Measurements from ENCODE around the gene OSBPL7. TPM values are rescaled to one million over a fixed set of nuclear protein-coding genes. Genes with fewer than 3 reads are reported as not detected.

OSBPL7 gene
- total and polyA plus RNA-seq, 2 of the 13 experiments (the other 11 are each of a cell fraction or from before 2014, with no cell fraction given) = 4.7 to 6.6 TPM

DNA sequence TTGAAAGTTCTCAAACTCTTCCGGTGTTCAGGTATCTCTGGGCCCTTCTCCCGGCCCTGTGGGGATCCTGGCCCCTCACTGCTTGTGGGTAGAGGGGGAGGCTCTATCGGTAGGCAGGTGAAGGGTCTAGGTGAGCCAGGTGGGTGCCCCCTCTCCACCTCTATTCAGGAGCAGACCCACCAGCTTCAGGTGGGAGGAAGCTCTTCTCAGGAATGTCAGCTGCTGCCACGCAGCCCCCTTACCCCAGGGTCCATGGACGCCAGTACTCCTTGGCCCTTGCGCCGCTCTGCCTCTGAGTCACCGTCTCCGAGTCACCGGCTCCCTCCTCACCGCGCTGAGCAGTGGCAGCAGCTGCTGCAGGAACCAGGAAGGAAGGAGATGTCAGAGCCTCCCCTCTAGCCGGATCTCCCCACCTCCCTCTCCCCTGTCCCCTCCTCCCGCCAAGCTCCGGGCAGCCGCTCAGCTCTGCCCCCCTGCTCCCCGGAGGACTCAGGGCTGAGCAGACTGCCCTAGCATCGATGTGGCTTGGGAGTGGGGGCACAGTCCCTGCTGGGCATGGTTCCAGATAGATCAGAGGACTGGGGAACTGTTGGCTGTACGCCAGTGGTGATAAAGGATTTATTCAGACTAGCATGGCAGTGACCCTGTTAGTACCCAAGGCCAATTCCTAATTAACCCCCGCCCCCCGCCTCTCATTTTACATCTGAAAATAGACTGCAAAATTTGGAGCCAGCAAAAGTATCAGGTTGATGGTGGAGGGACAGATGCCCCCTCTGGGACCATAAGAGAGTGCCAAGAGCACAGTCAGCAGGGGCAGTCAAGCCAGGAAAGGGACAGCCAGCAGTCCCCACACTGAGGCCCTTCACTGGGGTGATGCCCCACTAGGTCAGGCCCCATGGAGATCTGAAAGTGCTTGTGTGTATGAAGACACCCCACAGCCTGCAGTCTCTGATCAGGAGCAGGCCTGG, at the start of gene OSBPL7 (continued):
- TF ChIP-seq, protein P1, sequence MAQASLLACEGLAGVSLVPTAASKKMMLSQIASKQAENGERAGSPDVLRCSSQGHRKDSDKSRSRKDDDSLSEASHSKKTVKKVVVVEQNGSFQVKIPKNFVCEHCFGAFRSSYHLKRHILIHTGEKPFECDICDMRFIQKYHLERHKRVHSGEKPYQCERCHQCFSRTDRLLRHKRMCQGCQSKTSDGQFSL (CRISPR knock-in tag; IDR thresholded peaks at IDR 0.05) = no peak
- TF ChIP-seq, protein P2, sequence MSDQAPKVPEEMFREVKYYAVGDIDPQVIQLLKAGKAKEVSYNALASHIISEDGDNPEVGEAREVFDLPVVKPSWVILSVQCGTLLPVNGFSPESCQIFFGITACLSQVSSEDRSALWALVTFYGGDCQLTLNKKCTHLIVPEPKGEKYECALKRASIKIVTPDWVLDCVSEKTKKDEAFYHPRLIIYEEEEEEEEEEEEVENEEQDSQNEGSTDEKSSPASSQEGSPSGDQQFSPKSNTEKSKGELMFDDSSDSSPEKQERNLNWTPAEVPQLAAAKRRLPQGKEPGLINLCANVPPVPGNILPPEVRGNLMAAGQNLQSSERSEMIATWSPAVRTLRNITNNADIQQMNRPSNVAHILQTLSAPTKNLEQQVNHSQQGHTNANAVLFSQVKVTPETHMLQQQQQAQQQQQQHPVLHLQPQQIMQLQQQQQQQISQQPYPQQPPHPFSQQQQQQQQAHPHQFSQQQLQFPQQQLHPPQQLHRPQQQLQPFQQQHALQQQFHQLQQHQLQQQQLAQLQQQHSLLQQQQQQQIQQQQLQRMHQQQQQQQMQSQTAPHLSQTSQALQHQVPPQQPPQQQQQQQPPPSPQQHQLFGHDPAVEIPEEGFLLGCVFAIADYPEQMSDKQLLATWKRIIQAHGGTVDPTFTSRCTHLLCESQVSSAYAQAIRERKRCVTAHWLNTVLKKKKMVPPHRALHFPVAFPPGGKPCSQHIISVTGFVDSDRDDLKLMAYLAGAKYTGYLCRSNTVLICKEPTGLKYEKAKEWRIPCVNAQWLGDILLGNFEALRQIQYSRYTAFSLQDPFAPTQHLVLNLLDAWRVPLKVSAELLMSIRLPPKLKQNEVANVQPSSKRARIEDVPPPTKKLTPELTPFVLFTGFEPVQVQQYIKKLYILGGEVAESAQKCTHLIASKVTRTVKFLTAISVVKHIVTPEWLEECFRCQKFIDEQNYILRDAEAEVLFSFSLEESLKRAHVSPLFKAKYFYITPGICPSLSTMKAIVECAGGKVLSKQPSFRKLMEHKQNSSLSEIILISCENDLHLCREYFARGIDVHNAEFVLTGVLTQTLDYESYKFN (CRISPR knock-in tag; conservative IDR thresholded peaks at IDR 0.05) = peak; percentile 48; the same call in 1 of the 2 replicates
- no peak for TF ChIP-seq ZNF468 (CRISPR knock-in tag; IDR thresholded peaks at IDR 0.05)
- peak; percentile 52 for TF ChIP-seq IKZF4 (CRISPR knock-in tag; IDR thresholded peaks at IDR 0.05; ENCODE audit: borderline replicate concordance, low read depth, not compliant biosample characterization)
- TF ChIP-seq NFKB2 (CRISPR knock-in tag; IDR thresholded peaks at IDR 0.05; ENCODE audit: borderline replicate concordance) = no peak; the same call in 1 of the 2 replicates
- TF ChIP-seq GRHL1 (CRISPR knock-in tag; conservative IDR thresholded peaks at IDR 0.05) = no peak
- TF ChIP-seq LCORL (IDR thresholded peaks at IDR 0.05) = no peak
- peak; percentile 70 for TF ChIP-seq LCORL (CRISPR knock-in tag; IDR thresholded peaks at IDR 0.05)
- TF ChIP-seq ZNF101 (CRISPR knock-in tag; IDR thresholded peaks at IDR 0.05; ENCODE audit: borderline replicate concordance, low read depth) = no peak
- TF ChIP-seq POLR2AphosphoS5 (IDR thresholded peaks at IDR 0.05; ENCODE audit: low read depth, low read length) = peak; percentile 70
- TF ChIP-seq HOXA9 (CRISPR knock-in tag; IDR thresholded peaks at IDR 0.05; ENCODE audit: borderline replicate concordance) = no peak
- no peak for TF ChIP-seq HNRNPL (IDR thresholded peaks at IDR 0.05; ENCODE audit: low read depth, low read length)
- no peak for TF ChIP-seq ZNF749 (CRISPR knock-in tag; IDR thresholded peaks at IDR 0.05; ENCODE audit: borderline replicate concordance)
- peak; percentile 59; the same call in 1 of the 2 replicates for TF ChIP-seq ZNF670 (CRISPR knock-in tag; IDR thresholded peaks at IDR 0.05; ENCODE audit: borderline replicate concordance)
- peak; percentile 73; the same call in 1 of the 2 replicates for TF ChIP-seq NR2C2 (CRISPR knock-in tag; IDR thresholded peaks at IDR 0.05; ENCODE audit: borderline replicate concordance)
- TF ChIP-seq SIN3B (IDR thresholded peaks at IDR 0.05; ENCODE audit: low read length) = 0 out of 2 replicates have a peak, but pooled peaks have one; percentile 23
- TF ChIP-seq RFXANK (CRISPR knock-in tag; IDR thresholded peaks at IDR 0.05) = no peak
- TF ChIP-seq, protein P3, sequence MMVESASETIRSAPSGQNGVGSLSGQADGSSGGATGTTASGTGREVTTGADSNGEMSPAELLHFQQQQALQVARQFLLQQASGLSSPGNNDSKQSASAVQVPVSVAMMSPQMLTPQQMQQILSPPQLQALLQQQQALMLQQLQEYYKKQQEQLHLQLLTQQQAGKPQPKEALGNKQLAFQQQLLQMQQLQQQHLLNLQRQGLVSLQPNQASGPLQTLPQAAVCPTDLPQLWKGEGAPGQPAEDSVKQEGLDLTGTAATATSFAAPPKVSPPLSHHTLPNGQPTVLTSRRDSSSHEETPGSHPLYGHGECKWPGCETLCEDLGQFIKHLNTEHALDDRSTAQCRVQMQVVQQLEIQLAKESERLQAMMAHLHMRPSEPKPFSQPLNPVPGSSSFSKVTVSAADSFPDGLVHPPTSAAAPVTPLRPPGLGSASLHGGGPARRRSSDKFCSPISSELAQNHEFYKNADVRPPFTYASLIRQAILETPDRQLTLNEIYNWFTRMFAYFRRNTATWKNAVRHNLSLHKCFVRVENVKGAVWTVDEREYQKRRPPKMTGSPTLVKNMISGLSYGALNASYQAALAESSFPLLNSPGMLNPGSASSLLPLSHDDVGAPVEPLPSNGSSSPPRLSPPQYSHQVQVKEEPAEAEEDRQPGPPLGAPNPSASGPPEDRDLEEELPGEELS (CRISPR knock-in tag; IDR thresholded peaks at IDR 0.05) = peak; percentile 36; the same call in 1 of the 2 replicates
- TF ChIP-seq FOXO4 (CRISPR knock-in tag; conservative IDR thresholded peaks at IDR 0.05) = no peak

All from HepG2 (cell line).